GM21576 (cell line): ENCODE data around the gene KDM4B.

ENCODE experiments used
- ATAC-seq: cut with Tn5 transposase; IDR thresholded peaks from one replicate; pipeline ENCODE4 v1.9.1; 2021; ENCODE audit warnings: mild to moderate bottlenecking, moderate library complexity; ENCODE audit not compliant: unreplicated experiment

The KDM4B gene

DNA sequence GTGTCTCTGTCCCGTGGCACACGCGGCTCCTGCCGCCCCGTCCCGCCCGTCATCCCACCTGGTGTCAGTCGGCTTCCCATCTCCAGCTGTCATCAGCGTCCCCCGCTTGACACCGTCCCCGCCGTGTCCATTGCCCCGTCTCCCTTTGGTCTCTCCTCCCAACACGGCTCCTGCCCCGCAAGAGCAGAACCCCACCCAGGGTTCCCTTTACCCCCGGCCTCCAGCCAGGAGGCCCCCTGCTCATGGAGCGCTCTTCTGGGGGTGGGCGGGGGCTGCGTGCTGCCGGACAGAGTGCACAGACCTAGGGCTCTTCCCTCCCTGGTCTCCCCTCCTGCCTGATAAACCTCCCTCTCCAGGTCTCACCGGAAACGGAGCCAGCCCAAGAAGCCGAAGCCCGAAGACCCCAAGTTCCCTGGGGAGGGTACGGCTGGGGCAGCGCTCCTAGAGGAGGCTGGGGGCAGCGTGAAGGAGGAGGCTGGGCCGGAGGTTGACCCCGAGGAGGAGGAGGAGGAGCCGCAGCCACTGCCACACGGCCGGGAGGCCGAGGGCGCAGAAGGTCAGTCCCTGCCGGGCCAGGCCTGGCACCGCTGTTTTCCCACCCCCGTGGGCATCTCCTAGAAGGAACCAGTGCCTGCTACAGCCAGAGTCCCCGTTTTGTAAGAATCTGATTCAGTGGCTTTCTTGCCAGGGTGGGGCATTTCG, 150.5 kb downstream of the KDM4B start:
- no peak for ATAC-seq

DNA sequence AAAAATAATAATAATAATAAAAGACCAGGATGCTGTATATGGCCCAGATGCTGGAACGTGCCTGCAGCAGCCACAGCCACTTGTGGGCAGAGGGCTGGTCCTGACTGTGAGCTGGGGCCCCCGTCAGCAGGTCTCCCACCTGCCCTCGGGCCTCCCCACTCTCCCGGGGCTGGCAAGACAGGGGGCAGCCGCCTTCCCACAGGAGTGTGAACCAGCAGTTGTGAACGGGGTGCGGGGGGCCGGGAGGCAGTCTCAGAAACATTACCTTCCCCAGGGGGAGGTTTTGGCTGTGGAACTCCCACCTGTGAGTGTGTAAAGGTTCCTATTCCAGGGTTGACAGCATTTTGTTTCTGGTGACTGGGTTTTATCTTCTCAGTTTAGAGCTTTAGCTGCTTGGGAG, 151.4 kb downstream of the KDM4B start:
- ATAC-seq = no peak

DNA sequence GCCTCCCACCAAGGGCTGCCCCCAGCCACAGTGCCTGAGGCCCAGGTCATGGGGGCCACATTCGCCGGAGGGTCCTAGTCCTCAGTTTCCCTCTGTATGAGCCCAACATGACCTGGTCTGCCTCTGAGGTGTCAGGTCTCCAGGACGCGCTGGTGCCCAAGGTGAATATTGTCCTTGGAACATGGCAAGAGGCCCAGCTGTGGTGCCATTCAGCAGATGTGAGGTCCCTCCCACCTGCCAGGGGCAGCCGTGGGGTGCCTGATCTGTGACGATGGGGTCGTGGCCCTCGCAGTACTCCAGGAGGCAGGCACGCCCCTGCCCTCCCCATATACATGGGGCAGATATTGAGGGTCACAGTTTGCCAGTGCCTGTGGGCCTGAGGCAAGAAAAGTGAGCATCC, 151.9 kb downstream of the KDM4B start:
- ATAC-seq = no peak

DNA sequence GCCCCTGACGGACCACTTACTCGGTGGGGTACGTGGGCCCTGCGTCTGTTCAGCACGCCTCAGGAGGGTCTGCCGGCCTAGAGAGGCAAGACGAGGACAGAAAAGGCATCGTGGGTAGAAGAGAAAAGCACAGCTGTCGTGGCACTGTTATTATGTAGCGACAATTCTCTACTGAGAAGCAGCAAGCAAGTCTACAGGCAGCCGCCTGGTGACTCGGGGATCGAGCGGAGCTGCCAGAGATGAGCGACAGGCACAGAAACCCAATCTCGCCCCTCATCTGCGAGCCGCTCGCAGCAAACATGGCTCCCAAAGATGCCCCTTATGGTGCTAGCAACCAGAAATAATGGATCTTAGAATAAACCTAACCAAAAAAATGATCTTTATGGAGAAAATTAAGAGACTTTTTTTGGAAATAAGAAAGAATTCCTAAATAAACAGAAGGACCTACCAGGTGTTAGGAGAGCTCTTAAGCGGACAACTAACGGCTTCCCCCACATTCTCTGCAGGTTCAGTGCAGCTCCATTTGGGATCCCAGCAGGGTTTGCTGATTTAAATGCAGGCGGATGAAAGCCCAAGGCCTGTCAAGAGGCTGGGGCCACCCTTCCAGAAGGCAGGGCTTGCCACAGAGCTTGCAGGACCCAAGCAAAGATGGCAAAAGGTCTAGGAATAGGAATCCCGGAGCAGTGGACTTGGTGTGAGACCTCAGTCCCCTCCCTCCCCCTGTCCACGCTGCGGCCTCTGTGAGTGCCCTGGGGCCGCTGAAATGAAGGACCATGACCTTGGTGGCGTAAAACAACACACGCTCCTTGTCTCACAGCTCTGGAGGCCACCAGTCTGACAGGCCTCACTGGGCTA, 152.6 kb downstream of the KDM4B start:
- ATAC-seq = no peak

DNA sequence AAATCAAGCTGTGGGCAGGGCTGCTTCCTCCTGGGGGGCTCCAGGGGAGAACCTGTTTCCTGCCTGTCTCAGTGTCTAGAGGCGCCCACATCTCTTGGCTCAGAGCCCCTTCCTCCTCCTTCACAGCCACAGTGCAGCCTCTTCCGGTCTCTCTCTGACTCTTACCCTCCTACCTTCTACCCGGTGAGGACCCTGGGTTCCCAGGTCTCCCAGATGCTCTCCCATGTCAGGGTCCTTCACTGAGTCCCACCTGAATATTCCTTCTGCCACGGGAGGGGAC, 153.1 kb downstream of the KDM4B start:
- ATAC-seq = no peak

GRCh38 chr19:5122671-5123409, 153.9 kb downstream of the KDM4B start:
- no peak for ATAC-seq

- no peak for ATAC-seq
These were observed 154.7 kb downstream of the KDM4B start for GRCh38 chr19:5123646-5124045.

GRCh38 chr19:5124111-5124855, 155.4 kb downstream of the KDM4B start:
- no peak for ATAC-seq

DNA sequence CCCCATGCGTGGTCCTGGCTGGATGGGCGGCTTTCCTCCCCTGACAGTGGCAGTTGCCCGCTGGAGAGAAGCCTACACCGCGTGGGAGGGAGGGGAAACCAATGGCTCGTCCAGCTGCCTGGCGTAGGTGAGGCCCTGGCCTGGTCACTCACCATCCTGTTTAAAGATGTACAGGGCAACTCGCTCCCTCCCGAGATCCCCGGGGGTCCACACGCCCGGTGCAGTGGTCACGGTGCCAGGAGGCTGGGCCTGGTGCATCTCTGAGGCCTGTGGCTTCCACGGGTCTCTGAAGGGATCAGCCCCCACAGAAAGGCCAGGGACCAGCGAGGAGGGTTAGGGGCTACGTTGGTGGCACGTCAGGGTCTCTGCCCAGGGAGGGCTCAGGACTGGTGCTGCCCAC, 156.5 kb downstream of the KDM4B start:
- ATAC-seq = no peak

DNA sequence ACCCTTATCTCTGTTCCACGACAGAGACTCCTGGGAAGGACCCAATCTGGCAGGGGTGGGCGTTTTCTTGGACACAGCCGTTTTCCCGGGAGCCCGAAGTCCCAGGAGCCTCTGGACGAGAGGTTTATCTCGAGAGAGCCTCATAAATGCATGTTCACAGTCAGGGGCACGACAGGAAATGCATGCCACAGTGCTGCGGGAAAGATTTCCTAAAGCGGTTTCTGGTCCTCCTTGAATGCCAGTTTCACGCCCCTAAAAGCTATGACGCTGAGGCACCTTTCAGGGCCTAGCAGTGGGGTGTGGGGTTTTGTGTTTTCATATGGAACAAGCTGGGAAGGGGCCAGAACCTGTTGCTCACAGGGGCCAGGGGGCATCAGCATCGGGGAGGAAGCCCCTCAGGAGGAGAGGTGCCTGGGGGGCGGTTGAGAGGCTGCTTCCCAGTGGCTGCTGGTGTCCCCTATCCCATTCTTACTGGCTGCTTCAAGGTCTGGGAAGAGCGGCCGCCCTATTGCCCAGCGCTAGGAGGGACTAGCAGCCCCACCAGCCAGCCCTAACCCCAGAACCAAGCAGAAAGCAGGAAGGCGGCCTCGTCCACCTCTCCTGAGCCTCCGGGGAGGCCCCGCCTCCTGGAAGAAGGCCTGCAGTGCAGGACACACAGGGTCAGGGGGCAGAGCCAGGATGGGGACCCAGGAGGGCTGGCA, 157.0 kb downstream of the KDM4B start:
- no peak for ATAC-seq

- no peak for ATAC-seq
These were observed 157.7 kb downstream of the KDM4B start for GRCh38 chr19:5126498-5127223.

GRCh38 chr19:5127717-5128116, 158.8 kb downstream of the KDM4B start:
- ATAC-seq = no peak

DNA sequence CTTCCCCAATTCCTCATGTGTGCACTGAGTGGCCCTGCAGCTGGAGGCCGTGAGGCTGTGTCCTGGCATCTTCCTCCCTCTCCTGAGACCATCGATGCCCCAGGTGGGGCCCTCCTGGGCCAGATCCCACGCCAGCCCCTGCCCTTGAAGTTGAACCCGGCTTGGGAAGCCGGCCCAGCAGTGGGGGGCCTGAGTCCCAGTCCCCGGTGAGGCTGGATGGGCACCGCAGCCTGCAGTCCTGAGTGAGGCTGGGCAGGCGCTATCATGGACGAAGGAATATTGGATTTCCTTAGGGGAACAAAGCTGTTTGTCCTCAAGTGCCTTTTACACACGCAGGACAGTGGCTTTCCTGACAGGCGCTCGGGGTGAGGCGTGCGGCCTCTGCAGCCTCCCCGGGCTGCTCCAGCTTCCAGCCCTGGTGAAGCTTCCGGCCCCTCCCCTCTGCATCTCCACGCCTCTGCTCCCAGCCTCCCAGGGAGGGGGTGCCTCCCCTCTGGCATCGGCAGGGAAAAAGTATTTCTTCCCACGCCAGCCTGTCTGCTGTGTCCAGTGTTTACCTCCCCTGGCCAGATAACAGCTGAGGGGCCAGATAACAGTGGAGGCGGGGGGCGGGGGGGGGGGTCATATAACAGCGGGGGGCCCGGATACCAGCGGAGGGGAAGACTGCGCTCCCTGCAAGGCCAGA, 159.5 kb downstream of the KDM4B start:
- ATAC-seq = no peak

GRCh38 chr19:5128936-5129389, 160.1 kb downstream of the KDM4B start:
- ATAC-seq = no peak

DNA sequence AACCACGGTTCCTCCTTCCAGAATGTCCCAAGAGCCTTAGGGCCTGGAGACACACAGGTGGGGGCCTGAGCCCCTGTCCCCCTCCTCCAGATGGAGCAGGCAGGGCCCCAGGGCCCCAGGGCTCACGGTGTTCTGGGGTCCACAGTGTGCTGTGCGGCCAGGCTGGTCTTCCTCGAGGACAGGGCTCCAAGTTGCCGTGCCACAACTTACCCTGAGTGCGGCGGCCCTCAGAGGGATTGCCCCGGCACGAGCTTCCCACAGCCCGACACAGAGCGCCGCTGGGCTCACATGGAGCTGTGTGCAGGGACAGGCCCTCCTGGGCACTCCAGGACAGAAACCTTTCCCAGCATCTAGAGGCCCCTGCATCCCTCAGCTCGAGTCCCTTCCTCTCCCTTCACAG, 160.8 kb downstream of the KDM4B start:
- no peak for ATAC-seq

GRCh38 chr19:5130371-5131030, 161.6 kb downstream of the KDM4B start:
- peak; percentile 35 for ATAC-seq

DNA sequence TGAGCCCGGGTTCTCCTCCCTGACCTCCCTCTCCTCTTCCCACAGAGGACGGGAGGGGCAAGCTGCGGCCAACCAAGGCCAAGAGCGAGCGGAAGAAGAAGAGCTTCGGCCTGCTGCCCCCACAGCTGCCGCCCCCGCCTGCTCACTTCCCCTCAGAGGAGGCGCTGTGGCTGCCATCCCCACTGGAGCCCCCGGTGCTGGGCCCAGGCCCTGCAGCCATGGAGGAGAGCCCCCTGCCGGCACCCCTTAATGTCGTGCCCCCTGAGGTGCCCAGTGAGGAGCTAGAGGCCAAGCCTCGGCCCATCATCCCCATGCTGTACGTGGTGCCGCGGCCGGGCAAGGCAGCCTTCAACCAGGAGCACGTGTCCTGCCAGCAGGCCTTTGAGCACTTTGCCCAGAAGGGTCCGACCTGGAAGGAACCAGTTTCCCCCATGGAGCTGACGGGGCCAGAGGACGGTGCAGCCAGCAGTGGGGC, 162.2 kb downstream of the KDM4B start:
- ATAC-seq = peak; percentile 44

- ATAC-seq = no peak
These were observed 162.7 kb downstream of the KDM4B start for GRCh38 chr19:5131506-5132205.
